ENCODE data around the gene WNK2. TPM values are rescaled to one million over a fixed set of nuclear protein-coding genes. Genes with fewer than 3 reads are reported as not detected.
"Not testable (repeated sequence)": the region's sequence is repeated elsewhere in the genome, so short reads cannot be mapped to it uniquely, and the experiment has no call there.

Gene WNK2
- total RNA-seq = 1 to 10 TPM; 2.6 to 3.8 TPM

DNA sequence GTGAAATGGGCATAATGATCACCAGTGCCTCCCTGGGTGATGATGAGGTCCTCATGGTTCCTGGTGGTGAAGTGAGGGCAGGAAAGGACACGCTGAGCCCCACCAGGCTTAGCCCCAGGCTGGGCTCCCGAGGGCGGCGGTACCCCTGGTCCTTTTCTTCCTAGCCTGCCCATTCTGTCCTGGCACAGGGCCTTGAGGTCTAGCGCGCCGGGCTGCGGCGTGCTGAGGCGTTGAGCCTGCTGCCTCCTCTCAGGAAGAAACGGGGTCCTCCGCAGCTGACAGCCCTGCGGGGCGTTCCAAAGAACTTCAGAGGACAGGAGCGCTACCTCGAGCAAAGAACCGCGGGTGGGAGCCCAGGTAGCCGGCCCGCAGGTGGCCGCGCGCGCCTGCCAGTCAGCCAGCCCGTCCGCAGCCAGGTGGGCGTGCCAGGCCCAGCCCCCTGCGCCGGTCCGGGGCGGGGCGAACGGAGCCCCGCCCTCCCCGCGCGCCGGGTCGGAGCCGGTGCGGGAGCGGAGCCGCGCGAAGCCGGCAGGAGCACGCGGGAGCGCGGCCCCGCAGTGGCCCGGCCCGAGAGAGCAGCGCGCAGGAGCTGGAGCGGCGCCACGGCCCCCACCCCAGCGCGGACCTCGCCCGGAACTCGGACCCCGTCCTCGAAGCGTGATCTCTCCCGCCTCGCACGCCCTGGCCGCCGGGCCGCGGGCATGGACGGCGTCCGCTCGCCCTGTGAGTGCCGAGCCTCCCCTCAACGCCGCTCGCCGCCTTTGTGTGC, at the start of gene WNK2:
Gene WNK2, plus strand, starts transcription at position 477 of the 769 bp plus-strand sequence. CDS start 791 bp downstream, outside the sequence.
- no peaks in the 10 kb centered on the region for H3K36me3 Mint-ChIP-seq
- peak; percentile 71 to 90 for ATAC-seq

GRCh38 chr9:93134740-93135444, 49.0 kb upstream of the WNK2 start:
- no peak for ATAC-seq
- Mint-ChIP-seq H3K27ac (peak overlapping the region; percentile 68 to 97), H3K36me3 (peaks cover 12 to 26% of the 10 kb centered on the region in 2 donors), H3K9me3 (no peaks in the 10 kb centered on the region)
- DNase-seq (ENCODE audit: low spot score in 2 of 2) = no peak

More for the DNA sequence above, at the start of gene WNK2:
- Mint-ChIP-seq H3K9me3 (no peaks in the 10 kb centered on the region), H3K27ac (no peak within 1 kb of the TSS)
- DNase-seq (ENCODE audit: low spot score in 2 of 2) = peak in 1 of 2 donors; percentile 68

GRCh38 chr9:93136011-93136440, 47.9 kb upstream of the WNK2 start:
- DNase-seq (ENCODE audit: low spot score in 2 of 2) = no peak
- no peak for ATAC-seq
- Mint-ChIP-seq H3K9me3 (no peaks in the 10 kb centered on the region), H3K36me3 (peaks cover 12 to 23% of the 10 kb centered on the region in 2 donors), H3K27ac (peak overlapping the region in 1 of 2 donors; percentile 77)

GRCh38 chr9:93137362-93137761, 46.6 kb upstream of the WNK2 start:
- DNase-seq (ENCODE audit: low spot score in 2 of 2) (no peak), ATAC-seq (no peak)
- Mint-ChIP-seq H3K27ac (no peak overlapping the region), H3K9me3 (no peaks in the 10 kb centered on the region), H3K36me3 (peaks cover 10 to 12% of the 10 kb centered on the region in 2 donors)

DNA sequence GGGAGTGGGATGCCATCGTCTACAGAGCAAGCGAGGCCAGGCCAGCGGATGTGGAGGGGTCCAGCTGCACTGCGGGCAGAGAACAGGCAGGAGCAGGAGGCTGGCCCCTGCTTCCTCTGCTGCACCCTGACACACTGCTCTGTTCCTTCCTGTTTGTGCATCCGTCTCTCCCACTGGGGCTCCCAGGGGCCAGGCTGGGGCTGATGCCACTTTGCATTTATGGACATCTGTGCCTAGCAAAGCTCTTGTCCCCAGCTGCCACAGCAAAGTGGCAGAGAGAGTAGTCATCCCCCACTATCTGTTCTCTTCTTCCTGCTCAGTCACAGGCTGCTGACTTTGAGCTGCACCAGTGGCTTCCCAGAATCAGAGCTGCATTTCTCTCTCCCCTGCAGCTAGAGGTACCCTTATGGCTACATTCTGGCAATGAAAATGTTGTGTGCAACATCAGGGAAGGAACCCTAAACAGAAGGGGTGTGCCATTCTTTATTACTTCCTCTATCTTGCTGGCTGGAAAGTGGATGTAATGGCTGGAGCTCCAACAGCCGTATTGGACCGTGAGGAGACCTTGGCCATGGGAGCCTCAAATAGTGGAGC, 45.7 kb upstream of the WNK2 start:
- Mint-ChIP-seq H3K36me3 (peaks cover 1 to 3% of the 10 kb centered on the region in 2 donors), H3K9me3 (no peaks in the 10 kb centered on the region), H3K27ac (no peak overlapping the region)
- ATAC-seq = no peak
- DNase-seq (ENCODE audit: low spot score in 2 of 2) = no peak

GRCh38 chr9:93139365-93140182, 44.4 kb upstream of the WNK2 start:
- peak overlapping the region in 1 of 2 donors; percentile 82 for H3K27ac Mint-ChIP-seq
- no peaks in the 10 kb centered on the region for H3K36me3 Mint-ChIP-seq
- ATAC-seq (no peak), DNase-seq (ENCODE audit: low spot score in 2 of 2) (no peak)
- no peaks in the 10 kb centered on the region for H3K9me3 Mint-ChIP-seq

- Mint-ChIP-seq H3K27ac (peak overlapping the region in 1 of 2 donors; percentile 44), H3K36me3 (peaks cover 12 to 14% of the 10 kb centered on the region in 2 donors), H3K9me3 (peaks cover 9 to 11% of the 10 kb centered on the region in 2 donors)
- DNase-seq (ENCODE audit: low spot score in 2 of 2) = no peak
- ATAC-seq = no peak
Measured at GRCh38 chr9:93141771-93142483, 42.0 kb upstream of the WNK2 start.

GRCh38 chr9:93143830-93144530, 40.0 kb upstream of the WNK2 start:
- H3K9me3 Mint-ChIP-seq = peaks cover 11 to 20% of the 10 kb centered on the region in 2 donors
- ATAC-seq = peak; percentile 16 to 35
- H3K36me3 Mint-ChIP-seq = peaks cover 24 to 33% of the 10 kb centered on the region in 2 donors
- peak overlapping the region; percentile 84 to 91 for H3K27ac Mint-ChIP-seq
- DNase-seq (ENCODE audit: low spot score in 2 of 2) = no peak

GRCh38 chr9:93146696-93147095, 37.2 kb upstream of the WNK2 start:
- ATAC-seq = peak; percentile 60 to 75
- H3K9me3 Mint-ChIP-seq = peaks cover 11 to 20% of the 10 kb centered on the region in 2 donors
- peak overlapping the region; percentile 61 to 82 for H3K27ac Mint-ChIP-seq
- not testable (repeated sequence) for DNase-seq (ENCODE audit: low spot score in 2 of 2)
- H3K36me3 Mint-ChIP-seq = peaks cover 24 to 39% of the 10 kb centered on the region in 2 donors

DNA sequence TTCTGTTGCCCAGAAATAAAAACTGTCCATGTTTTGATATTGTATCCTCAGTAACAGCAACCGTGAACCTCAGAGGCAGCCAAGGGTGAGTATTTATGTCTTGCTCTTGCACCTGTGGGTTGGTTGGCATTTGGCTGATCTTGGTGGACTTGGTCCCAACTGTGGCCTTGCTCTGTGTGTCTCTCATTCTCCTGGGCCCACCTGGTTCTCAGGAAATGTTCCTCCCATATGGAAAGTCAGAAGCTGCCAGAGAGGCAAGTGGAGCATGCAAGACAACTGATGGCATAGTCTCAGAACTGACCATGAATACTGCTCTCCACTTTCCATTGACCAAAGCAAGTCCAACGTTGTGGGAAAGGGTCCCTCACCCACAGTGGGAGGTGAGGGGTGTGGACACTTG, 36.3 kb upstream of the WNK2 start:
- ATAC-seq = no peak
- DNase-seq (ENCODE audit: low spot score in 2 of 2) = no peak
- Mint-ChIP-seq H3K9me3 (peaks cover 11 to 20% of the 10 kb centered on the region in 2 donors), H3K27ac (peak overlapping the region; percentile 81 to 89), H3K36me3 (peaks cover 24 to 39% of the 10 kb centered on the region in 2 donors)

GRCh38 chr9:93148721-93149120, 35.2 kb upstream of the WNK2 start:
- Mint-ChIP-seq H3K9me3 (peaks cover 11 to 20% of the 10 kb centered on the region in 2 donors), H3K27ac (peak overlapping the region; percentile 81 to 89), H3K36me3 (peaks cover 24 to 39% of the 10 kb centered on the region in 2 donors)
- DNase-seq (ENCODE audit: low spot score in 2 of 2) = peak in 1 of 2 donors; percentile 80
- ATAC-seq = peak in 1 of 2 donors; percentile 83

GRCh38 chr9:93149361-93149760, 34.6 kb upstream of the WNK2 start:
- DNase-seq (ENCODE audit: low spot score in 2 of 2) (no peak), ATAC-seq (peak; percentile 48 to 63)
- peaks cover 11 to 20% of the 10 kb centered on the region in 2 donors for H3K9me3 Mint-ChIP-seq
- peaks cover 24 to 39% of the 10 kb centered on the region in 2 donors for H3K36me3 Mint-ChIP-seq
- peak overlapping the region; percentile 81 to 89 for H3K27ac Mint-ChIP-seq

- Mint-ChIP-seq H3K9me3 (peaks cover 9 to 16% of the 10 kb centered on the region in 2 donors), H3K27ac (no peak overlapping the region), H3K36me3 (peaks cover 19 to 33% of the 10 kb centered on the region in 2 donors)
- ATAC-seq = no peak
- peak in 1 of 2 donors; percentile 53 for DNase-seq (ENCODE audit: low spot score in 2 of 2)
Measured at GRCh38 chr9:93151097-93151784, 32.7 kb upstream of the WNK2 start.

GRCh38 chr9:93154293-93154903, 29.5 kb upstream of the WNK2 start:
- H3K27ac Mint-ChIP-seq = no peak overlapping the region
- H3K36me3 Mint-ChIP-seq = peaks cover 0 to 4% of the 10 kb centered on the region in 2 donors
- no peaks in the 10 kb centered on the region for H3K9me3 Mint-ChIP-seq
- DNase-seq (ENCODE audit: low spot score in 2 of 2) (peak in 1 of 2 donors; percentile 74), ATAC-seq (no peak)
